Breast epithelium (tissue), 3 donors: ENCODE results near the gene PAPOLB.

Experiments used
- CTCF ChIP-seq, 3 donors: fragments of 450-650 bp; IDR thresholded peaks; one replicate each; pipeline ENCODE4 v1.5.1; 2016 to 2017; ENCODE audit warnings: antibody characterized with exemption in 3 of 3, mild to moderate bottlenecking in 3 of 3, moderate library complexity in 3 of 3
- POLR2A ChIP-seq: fragments of 450-650 bp; IDR thresholded peaks from one replicate; pipeline ENCODE4 v1.6.1; 2016; ENCODE audit warnings: antibody characterized with exemption, mild to moderate bottlenecking, moderate library complexity
- POLR2AphosphoS5 ChIP-seq, 3 donors: sonication (generic); formaldehyde crosslinking; IDR thresholded peaks; one replicate each; pipeline ENCODE4 v1.6.1; 2017; ENCODE audit warnings: antibody characterized with exemption in 3 of 3

GRCh38 chr7:4873071-4873944, 11.5 kb upstream of the PAPOLB start:
- TF ChIP-seq CTCF (IDR thresholded peaks at IDR 0.05) (no peak), POLR2A (no peak), POLR2AphosphoS5 (IDR thresholded peaks at IDR 0.05) (no peak)
